G401 (cell line): ENCODE results near the gene ALK. TPM values are rescaled to one million over a fixed set of nuclear protein-coding genes. Genes with fewer than 3 reads are reported as not detected.

ENCODE experiments used
- DNase-seq: peaks from one replicate; pipeline ENCODE4 v3.0.0-alpha.2; 2015; ENCODE audit warnings: low spot score
- in situ Hi-C: cut with HindIII; loops from 2 replicates; pipeline ENCODE4 v1.10.0; 2016; ENCODE audit warnings: low sequenced_read_pairs, mixed read lengths
- total RNA-seq: library from RNA; depleted of rRNA; stranded (reverse); fragments of >200 nt; shearing (Covaris generic); gene quantifications from 2 replicates; pipeline ENCODE4 v1.2.3, GENCODE V29; 2014

Gene ALK
- total RNA-seq, 1 experiment from 2014 or later: not detected

DNA sequence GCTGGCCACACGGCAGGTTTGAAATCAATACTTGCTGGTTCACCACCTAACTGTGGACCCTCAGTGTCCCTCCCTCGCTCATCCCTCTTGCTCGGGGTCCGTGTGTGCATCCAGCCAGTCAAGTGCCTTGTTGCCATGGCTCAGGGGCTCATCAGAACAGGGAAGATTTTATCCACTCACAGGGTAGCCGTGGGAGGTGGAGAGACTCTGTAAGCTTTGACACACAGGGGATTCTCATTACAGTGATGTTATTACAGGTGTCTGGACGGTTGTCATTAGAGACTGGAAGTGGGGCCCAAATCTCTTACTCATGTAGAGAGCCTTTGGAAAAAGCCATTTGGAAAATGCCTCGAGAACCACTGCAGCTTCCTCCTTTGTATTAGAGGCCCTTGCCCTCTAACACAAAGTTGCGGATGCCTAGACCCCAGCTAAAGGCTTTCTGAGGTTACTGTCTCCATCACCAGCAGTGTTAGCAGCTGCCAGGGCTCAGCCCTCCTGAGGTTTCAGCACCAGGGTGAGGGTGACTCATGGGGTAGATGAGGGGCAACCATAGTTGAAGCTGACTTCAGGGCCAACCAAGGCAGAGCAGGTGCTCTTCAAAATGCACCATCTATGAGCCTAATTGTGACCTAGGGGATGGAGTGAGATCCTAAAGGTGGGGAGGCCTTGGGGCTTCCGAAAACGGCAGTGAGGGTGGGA, 610.6 kb downstream of the ALK start:
- in situ Hi-C loops: no loop called here
- DNase-seq: no peak

DNA sequence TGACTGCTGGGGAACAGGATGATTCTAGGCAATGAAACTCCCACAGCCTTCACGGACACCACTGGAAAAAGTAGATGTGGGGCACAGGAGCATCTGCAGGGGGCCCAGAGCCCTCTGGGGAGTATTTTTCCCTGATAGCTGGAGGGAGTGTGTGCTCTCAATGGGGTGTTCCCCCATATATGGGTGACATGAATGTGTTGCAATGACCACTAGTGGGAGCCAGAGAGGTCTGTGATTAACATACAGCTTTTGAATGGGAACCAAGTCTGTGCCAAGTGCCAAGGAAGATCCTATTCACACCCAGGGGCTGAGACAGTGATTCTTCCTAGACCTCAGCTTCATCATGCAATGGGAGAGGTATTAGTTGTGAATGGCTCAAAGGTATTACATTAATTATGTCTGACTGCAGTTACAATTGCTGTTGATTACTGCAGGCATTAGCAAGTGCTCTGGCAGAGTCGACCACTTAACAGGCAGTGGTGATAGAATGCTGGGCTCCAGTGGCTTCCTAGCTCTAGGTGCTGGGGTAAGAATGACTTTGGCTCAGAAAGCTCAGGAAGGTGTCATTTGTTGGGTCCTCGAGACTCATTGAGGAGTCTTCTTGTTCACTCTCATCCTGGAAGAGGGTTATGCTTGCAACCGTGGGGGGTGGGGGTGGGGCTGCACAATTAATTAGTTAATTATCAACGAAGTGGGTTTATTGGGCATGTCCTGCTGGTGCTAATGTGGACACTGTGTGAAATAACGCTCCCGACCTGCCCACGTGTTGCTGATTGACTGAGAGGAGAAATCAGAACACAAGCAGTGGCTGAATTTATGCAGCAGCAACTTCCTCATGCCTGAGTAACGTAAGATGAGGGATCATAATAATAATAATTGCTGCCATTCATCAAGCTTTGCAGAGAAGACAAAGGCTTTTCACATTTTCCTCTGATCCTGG, 612.0 kb downstream of the ALK start:
- in situ Hi-C loops: no loop called here
- peak; percentile 66 for DNase-seq

DNA sequence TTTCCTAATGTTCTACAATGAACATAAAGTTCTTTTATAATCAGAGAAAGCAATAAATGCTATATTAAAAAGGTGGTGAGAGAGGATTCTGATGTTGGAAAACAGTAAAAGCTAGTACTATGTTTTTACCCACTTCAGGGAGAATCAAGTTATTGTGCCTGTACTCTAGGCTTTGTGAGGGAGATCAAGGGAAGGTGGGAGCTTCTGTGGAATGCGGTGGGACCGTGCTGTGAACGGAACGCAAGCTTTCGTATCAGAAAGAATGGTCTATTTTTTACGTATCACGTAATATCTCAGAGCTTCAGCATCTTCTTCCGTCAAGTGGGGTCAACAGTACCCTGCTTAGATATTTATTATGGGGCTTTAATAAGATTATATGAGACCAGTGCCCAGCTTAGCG, 613.0 kb downstream of the ALK start:
- no peak for DNase-seq
- in situ Hi-C loops: no loop called here

DNA sequence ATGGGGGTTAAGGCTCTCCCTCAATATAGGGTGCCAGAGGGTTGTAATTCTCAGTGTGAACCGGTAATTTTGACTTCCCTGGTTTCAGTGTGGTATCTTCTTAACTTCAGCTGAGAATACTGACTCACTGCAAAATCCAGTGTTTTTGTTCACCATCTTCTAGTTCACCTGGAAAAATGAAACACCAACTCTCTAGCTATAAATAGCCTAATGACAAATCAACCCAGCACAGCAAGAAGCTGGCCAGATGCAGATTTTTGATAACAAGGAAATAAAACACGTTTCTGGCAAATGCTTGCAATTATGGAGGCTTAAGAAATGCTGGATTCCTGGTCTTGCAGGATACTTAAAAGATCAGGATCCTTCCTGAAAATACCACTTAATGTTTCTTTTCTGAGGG, 613.9 kb downstream of the ALK start:
- in situ Hi-C loops: no loop called here
- DNase-seq: no peak

DNA sequence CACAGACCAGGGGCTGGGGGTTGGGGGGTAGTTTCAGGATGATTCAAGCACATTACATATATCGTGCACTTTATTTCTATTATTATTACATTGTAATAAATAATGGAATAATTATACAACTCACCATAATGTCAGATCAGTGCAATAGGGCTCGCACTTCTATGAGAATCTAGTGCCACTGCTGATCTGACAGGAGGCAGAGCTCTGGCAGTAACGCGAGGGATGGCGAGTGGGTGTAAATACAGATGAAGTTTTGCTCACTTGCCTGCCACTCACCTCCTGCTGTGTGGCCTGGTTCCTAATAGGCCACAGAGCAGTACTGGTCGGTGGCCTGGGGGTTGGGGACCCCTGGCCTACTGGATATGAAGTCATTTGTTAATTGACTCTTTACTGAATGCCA, 615.6 kb downstream of the ALK start:
- in situ Hi-C loops: no loop called here
- DNase-seq: no peak

DNA sequence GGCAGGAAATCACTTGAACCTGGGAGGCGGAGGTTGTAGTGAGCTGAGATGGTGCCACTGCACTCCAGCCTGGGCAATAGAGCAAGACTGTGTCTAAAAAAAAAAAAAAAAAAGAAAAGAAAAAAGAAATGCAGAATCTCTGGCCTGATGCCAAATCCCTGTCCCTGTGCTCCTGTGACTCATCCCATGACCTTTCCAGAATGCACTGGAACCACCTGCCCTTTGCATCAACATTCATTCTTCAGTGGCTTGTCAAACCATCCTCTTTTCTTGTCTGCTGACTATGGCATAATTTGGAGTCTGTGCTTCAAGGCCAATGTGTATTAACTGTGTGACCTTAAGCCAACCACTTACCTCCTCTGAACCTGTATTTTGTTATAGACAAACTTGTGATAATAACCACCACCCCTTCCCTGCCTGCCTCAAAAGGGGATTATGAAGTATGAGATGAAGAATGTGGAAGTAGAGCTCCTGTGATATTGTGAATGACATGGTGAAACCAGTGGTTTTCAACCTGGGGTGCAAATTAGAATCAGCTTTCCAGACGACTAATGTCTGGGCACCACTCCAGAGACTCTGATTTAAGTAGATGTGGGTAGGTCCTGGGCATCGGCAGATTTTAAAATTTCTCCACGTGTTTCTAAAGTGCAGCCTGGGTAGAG, 616.9 kb downstream of the ALK start:
- in situ Hi-C loops: no loop called here

DNA sequence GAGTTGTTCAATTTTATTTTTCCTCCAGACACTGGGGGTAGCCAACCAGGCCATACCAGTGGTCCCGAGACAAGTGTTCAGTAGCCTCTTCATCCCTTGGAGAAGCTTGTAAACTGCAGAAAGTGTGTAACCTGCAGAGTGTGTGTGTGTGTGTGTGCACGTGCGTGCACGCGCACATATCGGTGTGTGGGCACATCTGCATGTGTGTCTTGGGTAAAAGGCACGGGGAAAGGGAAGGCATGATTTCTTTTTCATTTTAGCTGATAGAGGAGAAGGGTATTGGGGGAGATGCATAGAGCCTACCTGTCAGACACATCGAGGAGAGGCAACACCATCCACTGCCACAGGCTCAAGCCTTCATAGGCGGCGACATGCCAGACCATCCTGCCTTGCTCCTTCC, 624.8 kb downstream of the ALK start:
- DNase-seq: no peak
- in situ Hi-C loops: no loop called here

More for the DNA sequence above, 616.9 kb downstream of the ALK start:
- no peak for DNase-seq

DNA sequence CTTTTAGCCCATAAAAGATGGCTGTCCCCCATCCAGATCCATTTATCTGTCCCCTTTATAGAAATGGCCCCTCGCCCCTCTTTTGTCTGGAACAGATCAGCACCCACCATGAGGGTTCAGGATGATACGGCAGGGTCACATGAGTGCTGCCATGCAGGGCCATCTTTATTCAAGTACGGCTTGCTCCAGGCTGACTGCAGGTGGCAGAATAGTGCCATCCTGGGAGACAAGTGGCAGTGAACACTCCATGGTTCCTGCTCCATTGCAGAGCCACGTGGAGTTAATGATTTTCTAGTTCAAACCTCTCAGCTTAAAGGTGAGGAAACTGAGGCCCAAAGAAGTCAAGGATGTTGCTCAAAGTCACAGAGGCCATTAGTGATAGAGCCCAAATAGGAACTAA, 625.5 kb downstream of the ALK start:
- in situ Hi-C loops: no loop called here
- DNase-seq: peak; percentile 50

DNA sequence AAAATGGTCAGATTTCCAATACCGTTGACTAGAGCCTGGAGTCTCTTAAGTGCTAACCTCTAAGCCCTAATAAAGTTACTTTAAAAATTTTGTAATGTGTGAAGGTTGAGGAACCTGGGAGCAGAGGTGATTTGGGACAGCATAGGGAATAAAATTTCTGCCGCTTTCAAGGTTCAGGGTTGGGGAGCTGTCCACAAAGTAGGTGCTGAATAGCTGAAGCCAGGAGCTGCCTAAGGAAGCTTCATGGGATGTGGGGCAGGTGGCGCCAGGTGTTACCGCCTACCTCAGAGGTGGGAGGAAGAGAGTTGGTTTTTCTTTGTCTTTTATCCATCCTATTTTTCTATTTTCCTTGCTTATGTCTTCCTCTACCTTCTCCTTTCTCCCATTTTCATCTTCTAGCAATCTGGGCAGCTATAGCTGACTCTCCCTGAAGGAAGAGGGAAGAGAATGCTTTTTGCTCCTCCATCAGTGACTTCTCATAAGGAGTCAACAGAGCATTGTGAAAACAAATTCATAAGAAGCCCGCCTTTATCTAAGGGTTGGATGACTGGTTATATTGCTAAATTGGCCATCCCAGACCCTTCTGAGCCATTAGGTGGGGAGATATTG, 627.5 kb downstream of the ALK start:
- in situ Hi-C loops: no loop called here
- DNase-seq: no peak

DNA sequence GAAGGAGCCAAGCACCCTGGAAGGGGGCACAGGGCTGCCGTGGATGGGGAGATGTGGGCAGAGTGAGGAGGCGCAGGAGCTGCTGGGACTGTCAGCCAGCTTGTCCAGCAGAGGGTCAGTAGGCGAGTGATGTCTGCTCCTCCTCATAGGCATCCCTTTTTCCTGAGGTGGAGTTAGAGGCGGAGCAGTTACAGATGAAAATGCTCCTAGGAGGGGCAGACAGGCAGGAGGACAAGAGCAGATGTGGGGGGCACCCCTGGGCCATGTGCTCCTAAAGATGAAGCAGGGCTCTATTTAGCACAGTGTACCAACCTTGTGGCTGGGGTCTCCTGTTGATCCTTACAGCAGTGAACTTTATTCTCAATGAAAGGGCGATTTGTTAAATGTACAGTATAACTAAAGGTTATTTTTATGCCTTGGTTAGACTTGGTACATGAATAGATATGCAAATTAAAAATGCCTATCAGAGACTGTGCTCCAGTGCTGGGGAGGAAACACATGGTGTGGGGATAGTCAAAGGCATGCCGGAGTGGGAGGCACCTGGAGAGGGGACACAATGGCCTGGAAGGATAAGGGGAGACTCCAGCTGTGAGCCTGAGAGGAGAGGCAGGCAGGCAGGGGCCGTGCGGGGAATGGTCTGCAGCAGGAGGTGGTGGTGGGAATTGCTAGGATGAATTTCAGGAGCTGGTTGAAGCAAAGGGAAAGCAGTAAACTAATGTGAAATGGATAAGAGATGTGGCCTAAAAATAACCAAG, 630.9 kb downstream of the ALK start:
- no peak for DNase-seq
- in situ Hi-C loops: no loop called here

DNA sequence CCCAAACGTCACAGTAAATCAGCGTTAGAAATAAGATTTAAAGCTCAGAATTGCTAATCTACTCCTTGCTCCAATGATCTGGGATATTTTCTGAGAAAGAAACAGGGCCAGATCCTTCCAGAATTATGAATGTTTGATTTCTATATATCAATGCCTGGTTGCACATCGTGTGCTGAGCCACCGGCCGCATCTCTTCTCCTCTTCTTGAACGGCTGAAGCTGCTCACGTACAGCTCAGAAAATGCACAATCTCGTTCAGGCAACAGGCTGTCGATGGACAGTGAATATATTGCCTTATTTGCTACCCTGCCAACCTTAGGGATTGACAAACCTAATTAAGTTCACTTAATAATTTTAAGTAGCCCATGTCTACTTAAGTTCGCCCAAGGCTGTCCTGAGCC, 636.7 kb downstream of the ALK start:
- in situ Hi-C loops: no loop called here
- DNase-seq: no peak

DNA sequence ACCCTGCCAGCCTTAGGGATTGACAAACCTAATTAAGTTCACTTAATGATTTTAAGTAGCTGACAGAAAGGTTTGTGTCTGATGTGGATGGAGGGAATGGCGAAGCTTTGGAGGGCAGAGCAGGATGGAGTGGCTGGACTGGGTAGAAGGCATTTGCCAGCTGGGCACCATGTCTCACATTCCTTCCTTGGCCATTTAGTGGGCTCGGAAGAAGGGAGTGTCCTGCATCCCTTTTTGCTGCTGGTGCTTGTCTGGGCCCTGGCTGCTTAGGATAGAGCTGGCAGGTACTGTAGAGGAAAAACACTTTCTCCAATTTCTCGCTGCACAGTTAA, 639.5 kb downstream of the ALK start:
- in situ Hi-C loops: no loop called here
- DNase-seq: no peak

DNA sequence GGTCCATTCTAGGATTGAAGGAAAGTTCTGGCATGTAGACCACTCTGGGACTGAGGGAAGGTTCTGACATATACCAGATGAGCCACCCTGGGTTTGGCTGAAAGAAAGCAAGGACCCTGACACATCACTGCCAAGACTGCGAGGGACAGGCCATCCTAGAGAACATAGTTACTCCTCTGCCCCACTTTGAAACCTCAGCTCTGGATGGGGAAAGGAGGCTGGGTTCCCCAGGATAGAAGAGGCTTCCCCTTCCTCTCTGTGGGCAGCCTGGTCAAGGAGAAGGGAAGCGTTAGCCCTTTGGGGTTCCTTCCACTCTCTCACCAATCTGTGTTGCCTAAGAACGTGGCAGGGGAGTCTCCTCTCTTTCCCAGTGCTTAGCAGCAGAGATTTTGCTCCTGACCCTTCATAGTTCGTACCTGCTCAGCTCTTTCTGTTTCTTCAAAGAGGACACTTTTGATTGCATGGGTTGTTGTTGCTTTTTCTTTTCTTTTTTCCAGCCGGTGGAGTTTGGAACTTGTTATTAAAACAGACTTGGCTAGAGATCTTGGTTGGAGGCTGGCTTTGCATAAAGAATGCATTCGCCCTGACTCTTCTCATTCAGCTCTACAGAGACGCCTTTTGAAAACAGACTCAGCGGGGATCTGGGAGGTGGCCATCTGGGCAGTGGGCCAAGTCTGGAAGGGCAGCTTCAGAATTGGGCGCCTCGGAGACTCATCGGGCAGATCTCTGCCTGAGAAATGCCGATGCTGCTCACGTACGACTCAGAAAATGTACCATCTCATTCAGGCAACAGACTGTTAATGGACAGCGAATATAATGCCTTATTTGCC, 640.1 kb downstream of the ALK start:
- DNase-seq: peak; percentile 61
- in situ Hi-C loops: no loop called here

DNA sequence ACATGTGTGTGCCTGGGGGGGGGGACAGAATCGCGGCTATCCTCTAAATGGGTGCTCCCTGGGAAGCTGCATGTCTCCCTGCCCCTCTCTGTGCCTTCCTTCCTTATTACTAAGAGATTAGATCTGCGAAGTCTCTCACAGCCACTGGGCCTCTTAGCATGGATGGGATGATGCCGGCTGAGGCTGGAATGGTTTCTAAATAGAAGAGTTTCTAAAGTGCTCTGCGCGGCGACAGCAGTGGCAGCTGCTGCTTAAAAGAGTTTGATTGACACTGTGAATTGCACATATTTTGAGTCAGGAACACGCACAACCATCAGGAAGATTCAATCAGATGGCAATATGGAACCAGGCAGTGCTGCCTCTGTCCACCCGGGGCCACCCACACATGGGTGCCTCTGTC, 642.4 kb downstream of the ALK start:
- in situ Hi-C loops: no loop called here
- DNase-seq: no peak

DNA sequence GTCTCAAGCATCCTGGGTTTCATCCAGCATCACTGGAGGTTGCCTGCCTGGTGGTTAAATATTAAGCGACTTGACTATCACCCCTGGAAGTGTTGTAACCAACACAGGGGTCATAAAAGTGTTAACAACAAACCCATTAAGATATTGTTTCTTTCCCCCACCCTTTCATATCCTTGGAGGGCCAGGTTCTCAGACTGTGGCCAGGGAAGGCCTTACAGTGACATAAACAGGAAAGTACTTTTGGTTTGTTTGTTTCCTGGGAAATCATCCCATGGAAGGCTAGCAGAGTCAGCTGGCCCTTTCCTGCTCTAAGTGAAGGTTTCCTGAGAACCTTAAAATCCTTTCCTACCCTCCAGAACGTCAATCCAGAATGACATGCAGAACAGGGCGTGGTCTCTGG, 645.2 kb downstream of the ALK start:
- in situ Hi-C loops: no loop called here
- DNase-seq: no peak

DNA sequence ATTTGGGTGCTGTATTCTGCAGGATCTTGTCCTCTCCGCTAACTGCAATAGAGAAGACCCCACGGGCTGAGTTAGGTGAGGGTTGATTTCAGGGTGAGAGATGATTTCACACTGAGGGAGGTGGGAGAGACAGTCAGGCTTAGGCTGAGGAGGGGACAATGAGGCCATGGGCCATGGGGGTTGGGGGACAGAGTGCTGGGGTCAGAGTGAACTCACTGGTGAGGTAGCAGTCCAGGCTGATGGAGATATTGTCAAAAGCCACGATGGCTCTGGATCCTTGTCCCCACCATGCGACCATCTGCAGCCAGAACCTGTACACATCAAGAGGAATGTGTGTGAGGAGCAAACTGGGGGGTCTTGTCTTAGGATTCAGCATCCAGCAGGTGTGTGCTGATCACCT, 646.2 kb downstream of the ALK start:
- in situ Hi-C loops: no loop called here
- DNase-seq: no peak

DNA sequence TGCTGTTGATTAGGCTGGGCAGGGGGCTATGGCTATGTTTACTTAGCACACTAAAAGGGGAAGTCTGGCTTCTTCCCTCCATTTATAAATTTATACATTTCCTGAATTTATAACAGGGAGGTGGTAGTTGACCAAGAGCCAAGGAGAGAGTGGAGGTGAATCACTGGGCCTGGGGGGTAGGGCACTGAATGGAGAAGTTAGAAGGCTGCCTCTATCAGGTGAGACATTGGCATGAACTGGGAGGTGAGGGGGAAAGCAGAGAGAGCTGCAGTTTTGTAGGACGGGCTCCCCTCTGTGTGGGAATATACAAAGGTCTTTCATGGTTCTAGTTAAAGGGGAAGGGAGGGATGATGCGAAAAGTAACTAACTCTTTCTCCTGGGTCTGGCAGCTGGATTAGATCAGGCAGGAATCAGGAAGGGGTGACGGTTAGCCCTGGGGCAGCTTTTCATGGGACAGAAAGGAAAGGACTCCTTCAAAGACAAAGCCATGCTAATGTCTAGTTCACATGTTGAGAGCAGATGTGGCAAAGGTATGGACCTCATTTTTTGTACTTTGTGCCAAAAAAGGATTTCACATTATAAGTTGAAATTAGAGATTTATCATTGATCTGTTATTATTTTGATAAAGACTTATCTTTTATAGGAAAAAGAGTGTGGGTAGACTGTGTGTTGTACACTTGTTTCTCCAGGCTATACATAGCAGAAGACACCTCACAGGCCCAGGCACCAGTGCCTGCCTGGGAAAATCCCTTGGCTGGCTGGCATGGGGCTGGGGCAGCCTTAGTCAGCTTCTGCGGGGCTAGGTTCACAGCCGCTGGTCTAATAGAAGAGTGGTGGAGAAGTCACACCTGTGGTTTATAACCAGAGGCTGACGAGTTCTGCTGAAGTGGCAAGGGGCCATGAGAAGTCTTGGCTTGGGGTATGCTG, 647.4 kb downstream of the ALK start:
- in situ Hi-C loops: no loop called here
- DNase-seq: no peak
